Stimulated activated CD8-positive, alpha-beta memory T cell treated with anti-CD3 and anti-CD28 coated beads, Interleukin-15, amount 100 ng/mL, for 1 hour (primary cell): ENCODE data around the gene CREBZF.
"Not testable (repeated sequence)": the region's sequence is repeated elsewhere in the genome, so short reads cannot be mapped to it uniquely, and the experiment has no call there.

Source experiments
- DNase-seq: peaks from one replicate; pipeline ENCODE4 v3.0.0-alpha.2; 2020; ENCODE audit warnings: low read depth

CREBZF gene

GRCh38 chr11:85626496-85626895 lies 38.4 kb downstream of the CREBZF start:
- no peak for DNase-seq

GRCh38 chr11:85620256-85620655 lies 44.7 kb downstream of the CREBZF start:
- no peak for DNase-seq

GRCh38 chr11:85619499-85619898 lies 45.4 kb downstream of the CREBZF start:
- DNase-seq: no peak

GRCh38 chr11:85611643-85612042 lies 53.3 kb downstream of the CREBZF start:
- not testable (repeated sequence) for DNase-seq
